MG63 (cell line): ENCODE data around the gene RGCC. TPM values are rescaled to one million over a fixed set of nuclear protein-coding genes. Genes with fewer than 3 reads are reported as not detected.

ENCODE experiments used
- DNase-seq: peaks from one replicate; pipeline ENCODE4 v3.0.0-alpha.2; 2020
- H3K27me3 ChIP-seq: fragments of 250-450 bp; sonication (Bioruptor Pico); 2 replicates; pipeline ENCODE4 v1.5.1; 2020; ENCODE audit warnings: mild to moderate bottlenecking, moderate library complexity
- H3K36me3 ChIP-seq: fragments of 250-450 bp; sonication (Bioruptor Pico); 2 replicates; pipeline ENCODE4 v1.5.1; 2020; ENCODE audit warnings: mild to moderate bottlenecking, moderate library complexity
- H3K4me3 ChIP-seq: fragments of 250-450 bp; sonication (Bioruptor Pico); 2 replicates; pipeline ENCODE4 v1.5.1; 2020; ENCODE audit warnings: mild to moderate bottlenecking, moderate library complexity
- H3K9me3 ChIP-seq: fragments of 250-450 bp; sonication (Bioruptor Pico); 2 replicates; pipeline ENCODE4 v1.5.1; 2020; ENCODE audit warnings: mild to moderate bottlenecking, moderate library complexity
- total RNA-seq: library from RNA; depleted of rRNA; stranded (reverse); fragments of >200 nt; shearing (Covaris generic); gene quantifications from 2 replicates; pipeline ENCODE4 v1.2.3, GENCODE V29; 2014; ENCODE audit warnings: low replicate concordance

Gene RGCC
- total RNA-seq, 1 experiment from 2014 or later: 1.7 TPM

DNA sequence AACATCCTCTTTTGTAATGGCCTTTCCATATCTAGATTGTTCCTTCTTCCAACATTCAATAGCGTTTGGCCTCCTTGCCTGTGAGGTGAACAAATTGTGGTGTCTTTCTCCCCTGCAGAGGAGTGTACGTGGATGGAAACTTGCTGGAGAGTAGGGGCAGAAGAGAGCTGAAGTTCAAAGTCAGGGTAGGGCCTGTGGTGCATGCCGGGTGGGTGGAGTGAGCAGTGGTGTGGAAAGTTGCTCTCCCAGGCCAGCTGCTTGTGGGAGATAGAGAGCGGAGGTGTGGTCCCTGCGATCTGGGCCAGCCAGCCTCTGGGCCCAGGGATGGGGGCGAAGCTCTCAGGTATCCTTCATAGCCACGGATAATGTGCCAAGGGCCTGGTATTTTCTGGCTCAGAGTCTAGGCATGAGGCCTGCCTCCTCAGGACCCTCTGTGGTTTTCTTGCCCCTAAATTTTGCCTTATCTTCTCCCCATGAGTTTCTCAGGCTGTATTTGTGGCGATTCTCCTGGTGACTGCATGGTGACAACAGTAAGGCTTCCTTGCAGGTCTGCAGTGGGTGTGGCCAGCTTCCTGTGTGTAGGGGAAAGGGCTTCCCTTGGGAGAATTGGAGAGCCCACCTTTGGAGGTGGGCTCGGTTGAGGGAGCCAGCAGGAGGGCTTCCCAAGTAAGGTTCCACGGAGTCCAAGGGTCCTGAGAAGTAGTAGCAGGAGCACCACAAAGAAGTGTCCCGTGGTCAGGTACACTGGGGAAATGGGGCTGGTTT, 6.7 kb downstream of the RGCC start:
- Histone ChIP-seq H3K36me3 (no peaks in the 10 kb centered on the region), H3K4me3 (no peak overlapping the region), H3K27me3 (no peaks in the 10 kb centered on the region), H3K9me3 (no peaks in the 10 kb centered on the region)
- no peak for DNase-seq

DNA sequence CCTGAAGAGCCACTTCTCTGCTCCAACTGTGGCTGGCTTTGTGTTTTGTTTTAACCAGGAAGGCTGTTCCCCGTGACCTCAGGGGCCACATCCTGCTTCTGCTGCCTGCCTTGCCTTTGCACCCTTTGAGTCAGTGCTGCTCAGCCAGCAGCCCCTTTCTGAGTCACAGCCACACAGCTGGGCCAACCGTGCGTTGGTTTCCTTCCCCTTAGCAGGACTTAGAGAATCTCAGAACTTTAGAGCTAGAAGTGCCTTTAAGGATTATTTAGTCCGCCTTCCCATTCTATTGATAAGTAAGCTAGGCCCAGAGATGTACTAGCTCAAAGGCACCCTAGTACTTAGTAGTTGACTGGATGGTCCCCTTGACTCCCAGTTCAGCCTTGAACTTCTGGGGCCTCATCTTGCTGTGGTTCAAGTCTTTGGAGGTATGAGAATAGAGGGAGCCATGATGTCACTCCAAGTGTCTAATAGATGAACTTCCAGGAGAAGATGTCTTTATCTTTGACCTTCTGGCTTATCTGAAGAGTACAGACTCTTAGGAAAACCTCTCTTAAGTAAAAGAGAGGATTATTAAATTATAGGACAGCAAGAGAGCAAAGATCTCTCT, 8.0 kb downstream of the RGCC start:
- Histone ChIP-seq H3K4me3 (no peak overlapping the region), H3K9me3 (no peaks in the 10 kb centered on the region), H3K36me3 (no peaks in the 10 kb centered on the region), H3K27me3 (no peaks in the 10 kb centered on the region)
- peak; percentile 84 for DNase-seq

DNA sequence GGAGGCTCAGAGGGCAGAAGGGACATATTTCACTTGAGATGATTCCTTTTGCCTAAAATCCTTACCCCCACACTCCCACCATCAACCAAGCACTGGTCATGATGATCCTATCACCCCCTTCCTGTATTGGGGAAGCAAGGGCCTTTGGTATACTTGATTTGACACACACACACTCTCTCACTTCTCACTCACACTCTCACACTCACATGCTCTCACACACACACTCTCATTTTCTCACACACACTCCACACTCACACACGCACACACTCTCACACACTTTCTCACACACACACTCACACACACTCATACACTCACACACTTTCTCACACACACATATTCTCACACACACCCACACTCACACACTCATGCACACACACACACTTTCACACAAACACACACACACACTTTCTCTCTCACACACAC, 8.6 kb downstream of the RGCC start:
- no peaks in the 10 kb centered on the region for H3K9me3 ChIP-seq
- no peaks in the 10 kb centered on the region for H3K27me3 ChIP-seq
- DNase-seq: no peak
- H3K4me3 ChIP-seq: no peak overlapping the region
- H3K36me3 ChIP-seq: no peaks in the 10 kb centered on the region

DNA sequence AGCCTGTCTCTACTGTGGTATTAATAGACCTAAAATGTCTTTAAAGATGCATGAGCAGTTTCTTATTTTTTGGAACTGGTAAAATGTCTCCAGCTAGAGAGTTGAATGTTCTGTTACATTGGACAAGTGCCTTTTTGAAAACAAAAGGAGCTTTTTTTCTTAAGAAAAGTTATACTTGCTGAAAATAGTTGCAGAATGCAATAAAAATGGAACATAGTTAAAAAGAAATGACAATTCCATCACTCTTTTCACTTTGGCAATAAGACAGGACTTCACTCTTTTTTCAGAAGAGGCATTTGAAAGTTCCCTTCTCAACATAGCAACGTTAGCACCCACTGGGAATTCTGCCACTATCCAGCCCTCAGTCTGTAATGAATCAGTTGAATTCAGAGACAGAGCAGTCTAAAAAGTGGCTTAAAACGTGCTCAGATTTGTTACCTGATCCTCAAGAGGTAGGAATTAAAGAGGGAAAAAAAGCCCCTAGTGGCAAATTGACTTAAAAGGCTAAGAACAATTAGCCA, 10.1 kb downstream of the RGCC start:
- no peaks in the 10 kb centered on the region for H3K27me3 ChIP-seq
- no peaks in the 10 kb centered on the region for H3K36me3 ChIP-seq
- H3K4me3 ChIP-seq: no peak overlapping the region
- no peak for DNase-seq
- H3K9me3 ChIP-seq: no peaks in the 10 kb centered on the region

DNA sequence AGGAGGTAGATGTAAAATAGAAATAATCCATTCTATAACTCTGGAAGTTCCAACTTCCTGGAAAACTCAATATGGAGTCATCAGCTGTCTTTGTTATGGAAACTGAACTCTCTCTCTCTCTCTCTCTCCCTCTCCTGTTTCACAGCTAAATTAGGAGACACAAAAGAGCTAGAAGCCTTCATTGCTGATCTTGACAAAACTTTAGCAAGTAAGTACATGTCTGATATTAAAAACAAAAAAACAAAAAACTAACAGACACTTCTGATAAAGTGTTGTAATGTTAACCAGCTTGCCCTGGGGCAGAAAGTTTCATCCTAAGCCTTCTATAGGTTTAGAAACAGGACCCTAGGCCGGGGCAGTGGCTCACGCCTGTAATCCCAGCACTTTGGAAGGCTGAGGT, 11.3 kb downstream of the RGCC start:
- DNase-seq: no peak
- H3K27me3 ChIP-seq: no peaks in the 10 kb centered on the region
- no peaks in the 10 kb centered on the region for H3K36me3 ChIP-seq
- no peaks in the 10 kb centered on the region for H3K9me3 ChIP-seq
- no peak overlapping the region for H3K4me3 ChIP-seq

DNA sequence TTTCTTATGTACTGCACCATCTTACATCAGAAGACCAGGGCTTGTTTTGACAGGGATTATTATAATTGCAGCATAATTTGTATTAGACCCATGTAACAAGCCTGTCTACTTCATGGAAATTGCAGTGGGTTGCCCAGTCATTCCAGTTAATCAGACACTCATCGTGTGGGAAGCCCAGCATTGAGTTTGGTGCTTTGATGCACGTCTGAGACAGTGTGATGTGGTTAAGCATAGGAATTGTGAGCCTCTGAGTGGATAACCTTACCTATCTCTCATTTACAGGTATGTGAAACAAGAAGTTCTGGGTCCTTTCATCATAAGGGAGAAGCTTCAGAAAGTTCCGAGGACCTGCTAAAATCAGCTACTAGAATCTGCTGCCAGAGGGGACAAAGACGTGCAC, 12.8 kb downstream of the RGCC start:
- Histone ChIP-seq H3K9me3 (no peaks in the 10 kb centered on the region), H3K36me3 (no peaks in the 10 kb centered on the region)

DNA sequence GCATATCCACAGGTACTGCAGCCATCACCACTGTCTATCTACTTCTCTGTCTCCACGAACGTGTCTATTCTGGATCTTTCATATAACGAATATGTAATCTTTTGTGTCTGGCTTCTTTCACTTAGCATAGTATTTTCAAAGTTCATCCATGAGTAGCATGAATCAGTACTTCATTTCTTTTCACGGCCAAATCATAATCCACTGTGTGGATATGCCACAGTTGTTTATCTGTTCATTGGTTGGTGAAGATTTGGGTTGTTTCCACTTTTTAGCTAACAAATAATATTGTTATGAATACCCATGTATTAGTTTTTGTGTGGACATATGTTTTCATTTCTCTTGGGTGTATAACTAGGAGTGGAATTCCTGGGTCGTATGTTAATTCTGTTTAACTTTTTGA, 14.4 kb downstream of the RGCC start:
- Histone ChIP-seq H3K4me3 (no peak overlapping the region), H3K27me3 (no peaks in the 10 kb centered on the region), H3K9me3 (no peaks in the 10 kb centered on the region), H3K36me3 (no peaks in the 10 kb centered on the region)
- DNase-seq: no peak

More for the DNA sequence above, 12.8 kb downstream of the RGCC start:
- H3K4me3 ChIP-seq: no peak overlapping the region
- no peaks in the 10 kb centered on the region for H3K27me3 ChIP-seq
- DNase-seq: no peak

DNA sequence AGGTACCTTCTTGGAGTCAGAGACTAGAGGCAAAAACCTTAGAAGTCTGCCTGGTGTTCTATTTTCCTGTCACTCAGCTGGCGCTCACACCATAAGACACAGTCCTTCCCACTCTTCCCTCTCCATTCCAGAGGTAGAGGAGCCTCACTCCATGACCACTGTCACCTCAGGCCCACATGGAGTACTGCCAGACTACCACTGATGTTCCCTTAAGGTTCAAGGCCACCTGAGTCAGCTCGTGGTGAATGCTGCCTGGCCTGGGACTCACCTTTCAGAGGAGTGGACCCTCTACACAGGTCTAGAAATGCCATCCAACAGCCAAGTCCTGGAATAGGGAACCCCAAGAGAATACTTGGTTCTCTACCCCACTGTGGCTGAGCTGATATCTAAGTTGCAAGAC, 29.9 kb downstream of the RGCC start:
- no peaks in the 10 kb centered on the region for H3K27me3 ChIP-seq

DNA sequence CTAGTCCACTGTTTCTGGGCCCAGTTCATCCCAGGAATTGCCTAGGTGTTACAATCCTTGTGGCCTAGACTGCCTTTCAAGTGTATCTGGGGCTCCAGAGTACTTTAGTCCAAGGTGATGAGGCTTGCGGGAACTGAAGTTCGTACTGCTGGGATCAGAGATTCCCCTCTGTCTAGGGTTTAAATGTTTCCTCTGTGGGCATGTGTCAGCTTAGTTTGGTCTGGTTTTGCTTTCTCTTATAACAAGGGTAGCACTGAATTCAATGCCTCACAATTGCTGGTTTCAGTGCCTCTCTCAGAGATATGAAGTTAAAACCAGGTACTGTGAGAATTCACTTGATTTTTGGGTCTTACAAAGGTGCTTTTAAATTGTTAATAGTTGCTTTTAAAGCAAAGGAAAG, 30.8 kb downstream of the RGCC start:
- no peak for DNase-seq

More for the DNA sequence above, 29.9 kb downstream of the RGCC start:
- Histone ChIP-seq H3K4me3 (no peak overlapping the region), H3K9me3 (peaks cover 4% of the 10 kb centered on the region; the same call in 1 of the 2 replicates), H3K36me3 (no peaks in the 10 kb centered on the region)
- no peak for DNase-seq

DNA sequence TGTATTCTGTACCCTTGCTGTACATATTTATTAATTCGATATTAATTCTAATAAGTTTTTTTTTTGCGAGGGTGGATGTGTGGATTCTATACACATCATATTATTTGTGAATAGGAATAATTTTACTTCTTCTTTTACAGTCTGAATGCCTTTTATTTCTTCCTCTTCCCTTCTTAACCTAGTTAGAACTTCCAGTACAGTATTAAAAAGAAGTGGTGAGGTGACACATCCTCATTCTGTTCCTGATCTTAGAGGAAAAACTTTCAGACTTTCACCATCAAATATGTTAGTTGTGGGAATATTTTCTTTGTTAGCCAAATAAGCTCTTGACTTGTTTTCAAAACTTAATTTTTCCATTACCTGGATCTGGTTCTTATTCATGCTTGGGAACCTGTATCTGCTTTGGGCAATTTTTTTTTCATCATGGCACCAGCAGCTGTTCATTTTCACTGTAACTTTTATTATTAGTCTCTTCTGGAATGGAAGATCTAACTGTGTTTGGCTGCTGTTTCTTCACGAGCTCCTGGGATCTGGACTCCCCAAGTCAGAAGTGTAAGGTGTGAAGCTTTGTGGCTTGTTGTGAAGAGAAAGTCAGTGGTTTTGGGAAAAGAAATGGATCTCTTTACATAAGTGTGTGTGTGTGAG, 33.1 kb downstream of the RGCC start:
- Histone ChIP-seq H3K36me3 (no peaks in the 10 kb centered on the region), H3K9me3 (0 out of 2 replicates have a peak, but pooled peaks cover 2% of the 10 kb centered on the region), H3K27me3 (no peaks in the 10 kb centered on the region), H3K4me3 (no peak overlapping the region)
- no peak for DNase-seq

More for the DNA sequence above, 30.8 kb downstream of the RGCC start:
- Histone ChIP-seq H3K9me3 (0 out of 2 replicates have a peak, but pooled peaks cover 2% of the 10 kb centered on the region), H3K27me3 (no peaks in the 10 kb centered on the region), H3K4me3 (no peak overlapping the region), H3K36me3 (no peaks in the 10 kb centered on the region)

DNA sequence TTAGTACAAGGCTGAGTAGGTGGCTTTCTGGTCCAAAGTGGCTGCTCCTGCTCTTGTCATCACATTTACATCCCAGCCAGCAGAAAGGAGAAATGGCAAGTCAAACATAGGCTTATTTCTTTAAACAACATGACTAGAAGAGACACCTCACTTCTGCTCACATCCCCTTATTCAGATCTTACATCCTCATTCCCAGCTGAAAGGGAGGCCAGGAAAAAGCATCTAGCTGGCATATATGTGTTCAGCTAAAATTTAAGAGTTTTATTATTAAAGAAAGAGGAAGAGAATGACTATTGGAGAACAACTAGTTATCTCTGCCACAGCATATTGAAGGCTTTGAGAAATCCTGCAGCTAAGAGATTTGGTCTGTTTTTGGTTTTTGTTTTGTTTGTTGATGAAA, 34.1 kb downstream of the RGCC start:
- Histone ChIP-seq H3K36me3 (no peaks in the 10 kb centered on the region), H3K9me3 (no peaks in the 10 kb centered on the region), H3K4me3 (no peak overlapping the region), H3K27me3 (no peaks in the 10 kb centered on the region)
- DNase-seq: no peak

DNA sequence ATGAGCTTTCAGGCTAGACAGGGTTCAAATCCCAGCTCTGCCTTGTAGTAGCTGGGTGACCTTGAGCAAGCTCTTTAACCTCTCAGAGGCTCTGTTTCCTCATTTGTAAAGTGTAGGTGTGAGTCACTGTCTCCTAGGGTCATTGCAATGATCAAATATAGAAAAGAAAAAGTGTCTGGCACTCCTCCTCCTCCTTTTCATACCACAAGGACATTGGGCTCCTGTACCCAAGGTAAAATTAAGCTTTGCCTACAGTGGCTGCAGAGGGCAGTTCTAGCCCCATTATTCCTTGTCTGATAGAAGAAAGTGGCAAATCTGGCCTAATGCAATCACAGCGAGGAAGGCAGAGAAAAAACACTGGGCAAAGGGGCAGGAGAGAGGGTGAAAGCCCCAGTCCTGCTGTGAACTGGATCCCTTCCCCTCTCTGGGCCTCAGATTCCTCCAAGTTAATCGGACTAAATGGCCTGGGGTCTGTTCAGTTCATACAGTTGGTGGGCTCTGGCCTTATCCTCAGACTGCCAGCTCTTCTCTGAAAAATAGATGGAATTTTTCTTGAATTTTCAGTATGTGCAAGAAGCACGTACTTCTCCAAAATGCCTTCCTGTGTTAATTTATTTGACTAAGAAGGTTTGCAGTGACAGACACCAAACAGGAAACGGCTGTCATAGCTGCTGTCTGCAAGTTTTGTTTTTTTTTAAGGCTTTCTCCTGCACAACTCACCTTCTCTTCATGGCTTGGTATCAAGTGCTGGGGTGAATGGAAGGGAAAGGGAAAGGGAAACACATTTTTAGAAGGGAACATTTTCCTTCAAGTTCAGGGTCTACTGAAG, 35.3 kb downstream of the RGCC start:
- Histone ChIP-seq H3K36me3 (no peaks in the 10 kb centered on the region), H3K4me3 (no peak overlapping the region), H3K9me3 (no peaks in the 10 kb centered on the region), H3K27me3 (no peaks in the 10 kb centered on the region)
- DNase-seq: no peak

DNA sequence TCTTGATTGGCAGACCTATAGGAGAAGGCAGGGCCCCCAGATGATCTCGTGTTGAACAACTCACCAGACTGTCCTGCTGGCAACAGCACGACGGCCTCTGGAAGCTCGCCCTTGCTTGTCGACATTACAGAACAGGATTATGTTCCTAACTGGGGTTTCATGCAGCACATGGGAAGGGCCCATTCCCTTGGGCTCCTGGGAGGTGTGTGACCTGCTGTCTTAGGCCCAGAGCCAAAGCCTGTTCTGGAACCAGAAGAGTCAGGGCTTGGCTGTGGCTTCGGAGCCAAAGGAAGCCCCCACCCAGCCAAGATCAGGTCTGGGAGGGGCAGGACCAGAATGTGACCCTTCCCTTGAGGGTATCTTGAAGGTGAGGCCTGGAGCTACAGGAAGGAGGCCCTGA, 36.9 kb downstream of the RGCC start:
- H3K36me3 ChIP-seq: no peaks in the 10 kb centered on the region
- DNase-seq: peak; percentile 35
- H3K4me3 ChIP-seq: no peak overlapping the region
- H3K27me3 ChIP-seq: no peaks in the 10 kb centered on the region
- H3K9me3 ChIP-seq: no peaks in the 10 kb centered on the region

DNA sequence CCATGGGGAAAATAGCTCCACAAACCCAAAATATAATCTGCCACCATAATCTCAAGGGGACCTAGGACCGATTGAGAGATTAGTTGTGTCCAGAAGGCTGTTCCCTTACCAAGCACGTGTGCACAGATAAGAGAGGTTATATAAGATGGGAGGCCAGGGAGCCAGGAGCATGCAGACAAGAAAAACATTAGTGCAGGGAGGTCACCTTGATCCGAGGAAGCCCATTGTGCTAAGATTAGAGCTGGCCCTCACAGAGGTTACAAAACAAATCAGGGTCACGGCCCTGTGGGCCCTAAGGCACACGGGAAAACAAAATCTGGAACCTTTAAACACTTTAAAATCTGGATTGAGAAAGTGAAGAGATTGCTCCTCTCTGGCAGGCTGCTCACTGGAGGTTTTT, 37.7 kb downstream of the RGCC start:
- DNase-seq: no peak
- Histone ChIP-seq H3K4me3 (no peak overlapping the region), H3K27me3 (no peaks in the 10 kb centered on the region), H3K9me3 (no peaks in the 10 kb centered on the region), H3K36me3 (no peaks in the 10 kb centered on the region)

DNA sequence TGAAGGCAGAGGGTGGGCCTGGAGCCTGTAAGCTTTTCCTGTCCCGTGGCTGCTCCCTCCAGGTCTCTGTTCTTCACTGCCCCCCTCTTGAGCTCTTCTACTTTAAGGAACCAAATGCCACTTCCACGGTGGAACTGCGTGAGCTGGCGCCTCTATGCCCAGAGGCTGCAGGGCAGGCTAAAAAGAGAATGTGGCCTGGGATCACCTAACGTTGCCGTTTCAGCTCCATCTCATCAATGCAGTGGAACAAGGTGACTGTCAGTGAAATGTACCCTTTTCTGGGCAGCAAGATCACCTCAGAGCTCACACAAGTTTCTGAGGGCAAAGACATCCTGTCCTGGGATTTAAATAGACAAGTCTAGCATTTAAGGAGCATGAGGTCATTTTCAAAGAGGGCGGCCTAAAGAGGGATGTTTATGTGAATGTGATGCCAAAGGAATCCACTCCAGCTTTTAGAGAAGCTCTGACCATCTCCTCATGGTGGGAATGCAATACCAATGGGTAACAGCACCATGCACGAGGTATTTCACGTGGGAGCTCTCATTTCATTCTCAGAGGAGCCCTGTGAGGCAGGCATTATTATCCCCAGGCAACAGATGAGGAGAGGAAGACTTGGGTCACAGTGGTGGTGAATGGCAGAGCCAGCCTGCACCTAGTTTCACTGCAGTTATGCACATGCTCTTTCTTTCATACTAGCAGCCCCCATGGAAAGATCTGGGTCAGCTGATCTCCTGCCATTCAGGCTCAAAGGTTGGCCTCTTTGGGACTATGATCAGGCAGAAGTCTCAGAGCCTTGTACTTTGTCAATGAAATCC, 39.3 kb downstream of the RGCC start:
- no peaks in the 10 kb centered on the region for H3K36me3 ChIP-seq
- no peak overlapping the region for H3K4me3 ChIP-seq
- no peaks in the 10 kb centered on the region for H3K9me3 ChIP-seq
- H3K27me3 ChIP-seq: no peaks in the 10 kb centered on the region
- no peak for DNase-seq

DNA sequence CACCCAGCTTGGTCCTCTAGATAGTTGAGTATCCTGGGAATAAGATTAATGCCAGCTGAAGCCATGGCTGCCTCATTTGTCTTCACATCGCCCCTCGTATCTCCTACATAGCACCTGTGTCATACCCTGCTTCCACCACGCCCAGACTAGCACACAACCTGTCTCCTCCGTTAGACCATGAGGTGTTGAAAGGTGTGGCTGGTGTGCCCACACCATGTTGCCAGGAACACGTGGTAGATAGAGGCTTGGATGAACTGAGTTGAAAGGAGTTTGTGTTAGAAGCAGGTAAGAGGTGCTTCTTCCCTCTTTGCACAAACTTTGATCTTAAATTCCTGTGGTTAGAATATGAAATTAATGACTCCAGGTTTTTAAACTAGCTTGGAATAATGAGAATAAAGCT, 40.1 kb downstream of the RGCC start:
- Histone ChIP-seq H3K27me3 (no peaks in the 10 kb centered on the region), H3K9me3 (no peaks in the 10 kb centered on the region), H3K36me3 (no peaks in the 10 kb centered on the region), H3K4me3 (no peak overlapping the region)
- DNase-seq: no peak
